ENCODE results near the gene HSDL2. TPM values are rescaled to one million over a fixed set of nuclear protein-coding genes. Genes with fewer than 3 reads are reported as not detected.

The HSDL2 gene
- total RNA-seq, 1 donor from 2014 or later: 21.1 TPM

DNA sequence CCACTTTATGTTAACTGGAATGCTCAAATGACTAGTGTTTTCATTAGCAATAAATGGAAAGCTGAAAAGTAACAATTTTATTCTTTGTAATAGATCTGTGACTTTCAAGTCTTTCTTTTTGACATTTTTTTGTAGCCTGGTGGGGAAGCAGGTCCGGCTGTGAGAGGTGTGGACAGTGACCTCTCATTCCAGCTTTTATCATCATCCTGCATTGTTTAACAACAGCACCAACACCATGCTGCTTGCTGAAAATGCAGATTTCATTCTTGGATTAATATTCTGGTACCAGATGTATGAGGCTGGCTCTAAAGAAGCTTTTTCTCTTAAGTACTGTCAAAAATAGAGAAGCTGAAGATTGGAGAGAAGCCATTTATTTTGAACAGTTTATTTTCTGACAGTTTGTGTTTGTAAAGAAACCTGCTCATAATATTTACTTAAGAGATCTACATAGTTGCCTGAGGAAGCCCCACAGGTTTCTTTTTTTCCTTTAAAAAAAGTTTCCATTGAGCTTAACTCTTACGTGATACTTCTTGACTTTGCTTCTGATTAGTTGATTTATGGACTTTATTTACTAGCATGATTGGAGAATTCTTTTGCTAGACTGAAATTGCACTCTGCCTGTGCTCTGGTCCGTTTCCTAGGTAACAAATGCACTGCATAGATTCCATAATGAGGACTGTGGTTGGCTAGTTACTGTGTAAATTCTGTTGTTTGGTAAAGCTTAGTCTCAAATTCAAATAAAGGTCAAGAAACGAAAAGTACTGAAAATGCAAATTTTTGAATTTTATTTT, 110.2 kb downstream of the HSDL2 start:
- no peaks in the 10 kb centered on the region for H3K27me3 Mint-ChIP-seq (ENCODE audit: low read depth, unreplicated experiment)
- peaks cover 9% of the 10 kb centered on the region for H3K9me3 Mint-ChIP-seq (ENCODE audit: unreplicated experiment)
- peaks cover 28% of the 10 kb centered on the region for H3K4me1 Mint-ChIP-seq (ENCODE audit: low read depth, unreplicated experiment)
- Histone ChIP-seq H3K4me1 (ENCODE audit: insufficient read depth, low read length) (peaks cover 5% of the 10 kb centered on the region), H3K27ac (ENCODE audit: low read depth, low read length) (no peak overlapping the region), H3K9ac (ENCODE audit: low read length) (no peak overlapping the region), H3K4me2 (ENCODE audit: low read length) (no peak overlapping the region), H3K36me3 (ENCODE audit: insufficient read depth, low read length) (no peaks in the 10 kb centered on the region), H3K27me3 (ENCODE audit: insufficient read depth, low read length) (no peaks in the 10 kb centered on the region), H3K79me2 (ENCODE audit: insufficient read depth, low read length) (peaks cover 27% of the 10 kb centered on the region), H2AFZ (ENCODE audit: low read depth, low read length) (no peak overlapping the region), H3K4me3 (ENCODE audit: insufficient read depth, low read depth, low read length) (no peak overlapping the region), H3K9me3 (ENCODE audit: insufficient read depth, low read depth, low read length) (no peaks in the 10 kb centered on the region), H4K20me1 (ENCODE audit: insufficient read depth, low read length) (no peaks in the 10 kb centered on the region)
- TF ChIP-seq CTCF (IDR thresholded peaks at IDR 0.05; ENCODE audit: insufficient read depth, low read depth, low read length) (no peak), EZH2 (IDR thresholded peaks at IDR 0.05; ENCODE audit: insufficient read depth, low read length) (no peak)
- DNase-seq (ENCODE audit: low read depth) (peak; percentile 26), FAIRE-seq (no peak)
- H3K36me3 Mint-ChIP-seq (ENCODE audit: low read depth, unreplicated experiment): peaks cover 16% of the 10 kb centered on the region
- H3K4me3 Mint-ChIP-seq (ENCODE audit: unreplicated experiment): no peak overlapping the region
- peak overlapping the region; percentile 70 for H3K27ac Mint-ChIP-seq (ENCODE audit: unreplicated experiment)

- no peaks in the 10 kb centered on the region for H4K20me1 ChIP-seq (ENCODE audit: insufficient read depth, low read length)
- FAIRE-seq: no peak
- H3K4me3 ChIP-seq (ENCODE audit: insufficient read depth, low read depth, low read length): no peak overlapping the region
- H3K27ac ChIP-seq (ENCODE audit: low read depth, low read length): no peak overlapping the region
- no peaks in the 10 kb centered on the region for H3K27me3 Mint-ChIP-seq (ENCODE audit: low read depth, unreplicated experiment)
- DNase-seq (ENCODE audit: low read depth): peak; percentile 78
- TF ChIP-seq EZH2 (IDR thresholded peaks at IDR 0.05; ENCODE audit: insufficient read depth, low read length) (no peak), CTCF (IDR thresholded peaks at IDR 0.05; ENCODE audit: insufficient read depth, low read depth, low read length) (no peak)
- H3K4me1 ChIP-seq (ENCODE audit: insufficient read depth, low read length): no peaks in the 10 kb centered on the region
- H3K36me3 Mint-ChIP-seq (ENCODE audit: low read depth, unreplicated experiment): peaks cover 21% of the 10 kb centered on the region
- peaks cover 22% of the 10 kb centered on the region for H3K4me1 Mint-ChIP-seq (ENCODE audit: low read depth, unreplicated experiment)
- H2AFZ ChIP-seq (ENCODE audit: low read depth, low read length): no peak overlapping the region
- H3K36me3 ChIP-seq (ENCODE audit: insufficient read depth, low read length): no peaks in the 10 kb centered on the region
- no peaks in the 10 kb centered on the region for H3K9me3 ChIP-seq (ENCODE audit: insufficient read depth, low read depth, low read length)
- peaks cover 10% of the 10 kb centered on the region for H3K9me3 Mint-ChIP-seq (ENCODE audit: unreplicated experiment)
- H3K9ac ChIP-seq (ENCODE audit: low read length): no peak overlapping the region
- no peak overlapping the region for H3K4me2 ChIP-seq (ENCODE audit: low read length)
- no peaks in the 10 kb centered on the region for H3K27me3 ChIP-seq (ENCODE audit: insufficient read depth, low read length)
- H3K79me2 ChIP-seq (ENCODE audit: insufficient read depth, low read length): peaks cover 31% of the 10 kb centered on the region
- H3K27ac Mint-ChIP-seq (ENCODE audit: unreplicated experiment): no peak overlapping the region
- no peak overlapping the region for H3K4me3 Mint-ChIP-seq (ENCODE audit: unreplicated experiment)
Measured at GRCh38 chr9:112493393-112494137, 113.7 kb downstream of the HSDL2 start.
